Measurements from ENCODE around the gene NQO2. TPM values are rescaled to one million over a fixed set of nuclear protein-coding genes. Genes with fewer than 3 reads are reported as not detected.
"Not testable (repeated sequence)": the region's sequence is repeated elsewhere in the genome, so short reads cannot be mapped to it uniquely, and the experiment has no call there.

NQO2 gene
- total RNA-seq, 1 experiment from 2014 or later = 26.8 TPM

GRCh38 chr6:3045777-3046176 lies 46.1 kb downstream of the NQO2 start:
- no peaks in the 10 kb centered on the region for H3K9me3 ChIP-seq (ENCODE audit: low read length)
- ATAC-seq (no peak), DNase-seq (no peak)
- no peaks in the 10 kb centered on the region for H3K27me3 ChIP-seq (ENCODE audit: low read length)
- no peak overlapping the region for H3K4me3 ChIP-seq (ENCODE audit: low read length)
- POLR2A ChIA-PET (ENCODE audit: unreplicated experiment) = no interaction called here
- no peak overlapping the region for H3K4me2 ChIP-seq (ENCODE audit: low read length)
- intact Hi-C loops (cut with micrococcal nuclease) = no loop called here
- H3K36me3 ChIP-seq (ENCODE audit: low read depth, low read length) = no peaks in the 10 kb centered on the region
- no peaks in the 10 kb centered on the region for H3F3A ChIP-seq (ENCODE audit: low read length, unreplicated experiment)
- CTCF ChIA-PET = no interaction called here
- no peaks in the 10 kb centered on the region for H4K20me1 ChIP-seq (ENCODE audit: low read length)
- TF ChIP-seq CTCF (conservative IDR thresholded peaks at IDR 0.05; ENCODE audit: low read depth, low read length) = no peak
- H2AFZ ChIP-seq (ENCODE audit: low read length) = no peak overlapping the region
- no peak overlapping the region for H3K9ac ChIP-seq (ENCODE audit: low read length)
- H3K4me1 ChIP-seq (ENCODE audit: insufficient read depth, low read length) = no peaks in the 10 kb centered on the region
- H3K27ac ChIP-seq (ENCODE audit: low read length) = no peak overlapping the region
- no peaks in the 10 kb centered on the region for H3K79me2 ChIP-seq (ENCODE audit: low read length)
- no TSS peak for BruUV-seq (replicated peaks)
- H3K9me2 ChIP-seq (replicated peaks; ENCODE audit: low read length) = no peaks in the 10 kb centered on the region

DNA sequence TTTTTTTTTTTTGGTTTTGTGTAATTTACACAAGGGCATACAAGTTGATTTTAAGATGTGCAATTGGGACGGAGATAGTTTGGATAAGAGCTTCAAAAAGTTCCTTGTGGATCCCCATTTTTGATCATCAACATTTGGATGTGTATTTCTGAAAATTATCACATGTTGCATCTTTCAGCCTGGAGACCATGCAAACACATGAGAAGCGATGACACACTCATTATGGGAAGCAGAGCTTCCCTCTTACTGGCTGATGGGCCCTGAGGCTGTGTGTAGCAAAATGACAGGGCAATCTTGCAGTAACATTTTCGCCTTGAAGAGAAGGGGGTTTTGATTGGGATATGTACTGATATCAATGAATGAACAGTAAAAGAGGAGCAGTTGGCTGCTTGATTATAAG lies 46.6 kb downstream of the NQO2 start:
- ATAC-seq = no peak
- no peaks in the 10 kb centered on the region for H4K20me1 ChIP-seq (ENCODE audit: low read length)
- H3K9me2 ChIP-seq (replicated peaks; ENCODE audit: low read length) = no peaks in the 10 kb centered on the region
- H3K79me2 ChIP-seq (ENCODE audit: low read length) = no peaks in the 10 kb centered on the region
- no peak for DNase-seq
- no peak overlapping the region for H2AFZ ChIP-seq (ENCODE audit: low read length)
- H3K4me2 ChIP-seq (ENCODE audit: low read length) = no peak overlapping the region
- H3K27ac ChIP-seq (ENCODE audit: low read length) = no peak overlapping the region
- intact Hi-C loops (cut with micrococcal nuclease) = no loop called here
- no peaks in the 10 kb centered on the region for H3K36me3 ChIP-seq (ENCODE audit: low read depth, low read length)
- H3K4me3 ChIP-seq (ENCODE audit: low read length) = no peak overlapping the region
- no peaks in the 10 kb centered on the region for H3K9me3 ChIP-seq (ENCODE audit: low read length)
- H3K27me3 ChIP-seq (ENCODE audit: low read length) = no peaks in the 10 kb centered on the region
- POLR2A ChIA-PET (ENCODE audit: unreplicated experiment) = no interaction called here
- no TSS peak for BruUV-seq (replicated peaks)
- no peak for TF ChIP-seq EZH2 (IDR thresholded peaks at IDR 0.05; ENCODE audit: low read length, unreplicated experiment)
- no peak for TF ChIP-seq EZH2phosphoT487 (IDR thresholded peaks at IDR 0.05; ENCODE audit: borderline replicate concordance, low read length)
- no peak for TF ChIP-seq CTCF (conservative IDR thresholded peaks at IDR 0.05; ENCODE audit: low read depth, low read length)
- no peaks in the 10 kb centered on the region for H3F3A ChIP-seq (ENCODE audit: low read length, unreplicated experiment)
- CTCF ChIA-PET = no interaction called here
- H3K4me1 ChIP-seq (ENCODE audit: insufficient read depth, low read length) = no peaks in the 10 kb centered on the region
- H3K9ac ChIP-seq (ENCODE audit: low read length) = no peak overlapping the region

- ATAC-seq; CTCF ChIA-PET; DNase-seq; H3K4me3 ChIP-seq (ENCODE audit: low read length); H3K79me2 ChIP-seq (ENCODE audit: low read length); H2AFZ ChIP-seq (ENCODE audit: low read length); H3K27me3 ChIP-seq (ENCODE audit: low read length); H3K9me2 ChIP-seq (replicated peaks; ENCODE audit: low read length); H3K4me1 ChIP-seq (ENCODE audit: insufficient read depth, low read length); H3K36me3 ChIP-seq (ENCODE audit: low read depth, low read length); H3K4me2 ChIP-seq (ENCODE audit: low read length); H3K27ac ChIP-seq (ENCODE audit: low read length); H3K9me3 ChIP-seq (ENCODE audit: low read length); BruUV-seq (replicated peaks); H4K20me1 ChIP-seq (ENCODE audit: low read length); H3K9ac ChIP-seq (ENCODE audit: low read length); intact Hi-C loops (cut with micrococcal nuclease); H3F3A ChIP-seq (ENCODE audit: low read length, unreplicated experiment): not testable (repeated sequence)
- POLR2A ChIA-PET (ENCODE audit: unreplicated experiment) = interaction anchor here (0.6 kb wide), 1 partner anchor 13 kb away, joined by 3 read pairs; no protein-coding TSS in a partner anchor
Measured at GRCh38 chr6:3048009-3048408, 48.3 kb downstream of the NQO2 start.

All from PC-3 (cell line).